GM19324 (cell line): ENCODE data around the gene TNFSF13B.

ENCODE experiments used
- ATAC-seq: cut with Tn5 transposase; IDR thresholded peaks from one replicate; pipeline ENCODE4 v1.9.1; 2021; ENCODE audit warnings: mild to moderate bottlenecking, moderate library complexity; ENCODE audit not compliant: unreplicated experiment, low FRiP score

TNFSF13B gene

GRCh38 chr13:108342369-108343289 is 73.1 kb downstream of the TNFSF13B start:
- no peak for ATAC-seq

GRCh38 chr13:108345016-108345415 is 75.5 kb downstream of the TNFSF13B start:
- no peak for ATAC-seq

GRCh38 chr13:108346376-108346775 is 76.9 kb downstream of the TNFSF13B start:
- no peak for ATAC-seq

- no peak for ATAC-seq
Observed at GRCh38 chr13:108349269-108349668, 79.8 kb downstream of the TNFSF13B start.

- no peak for ATAC-seq
Observed at GRCh38 chr13:108350579-108350978, 81.1 kb downstream of the TNFSF13B start.

- ATAC-seq: no peak
Observed at GRCh38 chr13:108352599-108352998, 83.1 kb downstream of the TNFSF13B start.

- ATAC-seq: no peak
Observed at GRCh38 chr13:108357228-108357627, 87.7 kb downstream of the TNFSF13B start.
